OCI-LY3 (cell line): ENCODE results near the gene LSM5.

ENCODE experiments used
- EZH2phosphoT487 ChIP-seq: fragments of 200-600 bp; shearing (Covaris generic); IDR thresholded peaks from 2 replicates; pipeline ENCODE4 v1.6.1; 2018; ENCODE audit warnings: antibody characterized with exemption, mixed run types, low read depth
- TF ChIP-seq, protein P1 (sequence below): fragments of 200-600, 300-600 bp; sonication (generic); IDR thresholded peaks from 2 replicates; pipeline ENCODE4 v1.5.1; 2014; ENCODE audit warnings: antibody characterized with exemption, low read length, low read depth

DNA sequence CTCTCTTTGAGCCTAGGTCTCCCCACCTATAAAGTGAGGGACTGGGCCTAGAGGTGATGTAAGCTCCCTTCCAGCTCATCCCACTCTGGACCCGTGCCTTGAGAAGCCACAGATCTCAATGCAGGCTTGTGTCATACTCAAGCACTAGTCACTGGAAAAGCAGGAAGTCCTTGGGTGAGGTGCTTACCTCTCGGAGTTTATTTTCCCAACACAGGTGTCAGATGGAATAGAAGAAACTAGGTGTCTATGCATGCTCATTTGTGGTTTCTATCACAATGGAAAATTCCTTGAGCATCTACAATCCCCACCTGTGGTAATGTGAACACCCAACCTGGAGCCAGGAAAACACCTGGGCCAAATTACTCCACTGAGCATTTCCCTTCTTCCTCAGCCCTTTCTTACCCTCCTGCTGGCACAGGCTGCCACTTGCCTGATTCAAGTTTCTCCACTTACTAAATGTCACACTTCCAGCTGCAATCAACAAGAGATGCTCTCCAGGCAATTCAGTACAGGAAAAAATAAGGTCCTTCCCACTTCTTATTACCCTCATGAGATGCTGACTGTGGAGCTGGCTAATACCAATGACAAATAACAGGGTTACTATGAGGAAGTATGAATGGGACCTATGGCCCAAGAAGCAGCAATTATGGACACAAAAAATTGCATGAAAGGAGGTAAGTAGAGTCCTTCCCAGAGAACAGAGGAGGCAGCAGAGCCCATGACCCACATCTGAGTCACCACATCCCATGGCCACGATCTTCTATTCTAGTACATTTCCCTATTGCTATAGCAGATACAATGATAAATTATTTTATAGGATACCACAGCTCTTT is 13.1 kb downstream of the LSM5 start:
- TF ChIP-seq, protein P1, sequence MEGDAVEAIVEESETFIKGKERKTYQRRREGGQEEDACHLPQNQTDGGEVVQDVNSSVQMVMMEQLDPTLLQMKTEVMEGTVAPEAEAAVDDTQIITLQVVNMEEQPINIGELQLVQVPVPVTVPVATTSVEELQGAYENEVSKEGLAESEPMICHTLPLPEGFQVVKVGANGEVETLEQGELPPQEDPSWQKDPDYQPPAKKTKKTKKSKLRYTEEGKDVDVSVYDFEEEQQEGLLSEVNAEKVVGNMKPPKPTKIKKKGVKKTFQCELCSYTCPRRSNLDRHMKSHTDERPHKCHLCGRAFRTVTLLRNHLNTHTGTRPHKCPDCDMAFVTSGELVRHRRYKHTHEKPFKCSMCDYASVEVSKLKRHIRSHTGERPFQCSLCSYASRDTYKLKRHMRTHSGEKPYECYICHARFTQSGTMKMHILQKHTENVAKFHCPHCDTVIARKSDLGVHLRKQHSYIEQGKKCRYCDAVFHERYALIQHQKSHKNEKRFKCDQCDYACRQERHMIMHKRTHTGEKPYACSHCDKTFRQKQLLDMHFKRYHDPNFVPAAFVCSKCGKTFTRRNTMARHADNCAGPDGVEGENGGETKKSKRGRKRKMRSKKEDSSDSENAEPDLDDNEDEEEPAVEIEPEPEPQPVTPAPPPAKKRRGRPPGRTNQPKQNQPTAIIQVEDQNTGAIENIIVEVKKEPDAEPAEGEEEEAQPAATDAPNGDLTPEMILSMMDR = no peak
- TF ChIP-seq EZH2phosphoT487 = no peak
